Heart right ventricle (tissue), 16 donors: ENCODE data around the gene MXRA8. TPM values are rescaled to one million over a fixed set of nuclear protein-coding genes. Genes with fewer than 3 reads are reported as not detected.
A peak's percentile ranks its signal among the peaks of the same experiment; 100 is the strongest.

Experiments used
- ATAC-seq, 8 donors: fragments of 200-7000 bp; cut with Tn5 transposase; one replicate each; pipeline ENCODE4 v1.9.1; 2020; ENCODE audit warnings: mild to moderate bottlenecking in 8 of 8, moderate library complexity in 8 of 8, moderate number of reproducible peaks in 1 of 8
- DNase-seq, 2 donors: peaks; one replicate each; pipeline ENCODE4 v3.0.0-alpha.2; 2020
- H3K27ac ChIP-seq, 10 donors: fragments of 200-600 bp; sonication (generic) in 2 of 10; one replicate each; pipeline versions ENCODE4 v1.5.0 to v1.8.0; 2020 to 2022; ENCODE audit warnings: mild to moderate bottlenecking in 3 of 10
- H3K27me3 ChIP-seq, 7 donors: fragments of 200-600 bp; one replicate each; pipeline ENCODE4 v1.8.0; 2021 to 2022; ENCODE audit warnings: mild to moderate bottlenecking in 2 of 7
- H3K36me3 ChIP-seq, 9 donors: fragments of 200-600 bp; sonication (generic) in 1 of 9; one replicate each; pipeline versions ENCODE4 v1.5.0 to v1.8.0; 2020 to 2022; ENCODE audit warnings: mild to moderate bottlenecking in 2 of 9
- H3K4me1 ChIP-seq, 9 donors: fragments of 200-600 bp; sonication (generic) in 1 of 9; one replicate each; pipeline versions ENCODE4 v1.5.0 to v1.8.0; 2020 to 2022; ENCODE audit warnings: mild to moderate bottlenecking in 4 of 9
- H3K4me3 ChIP-seq, 10 donors: fragments of 200-600 bp; sonication (generic) in 2 of 10; one replicate each; pipeline versions ENCODE4 v1.5.0 to v1.8.0; 2020 to 2022; ENCODE audit warnings: mild to moderate bottlenecking in 7 of 10, moderate library complexity in 2 of 10
- H3K9me3 ChIP-seq, 11 donors: fragments of 200-600 bp in 10 of 11; sonication (generic) in 2 of 11; one replicate each; pipeline versions ENCODE4 v1.5.0 to v1.8.0; 2013 to 2022; ENCODE audit warnings: mild to moderate bottlenecking in 2 of 11, control low read depth in 1 of 11, moderate library complexity in 1 of 11
- CTCF ChIP-seq, 9 donors: fragments of 200-600 bp; sonication (generic) in 2 of 9; IDR thresholded peaks; one replicate each; pipeline versions ENCODE4 v1.5.0 to v1.8.0; 2021 to 2022; ENCODE audit warnings: antibody characterized with exemption in 9 of 9, mild to moderate bottlenecking in 5 of 9, moderate library complexity in 1 of 9
- WGBS, 2 donors: extraction: QIAGEN DNeasy Blood & Tissue Kit; methylation state at CpG; one replicate each; pipeline ENCODE4 v1.1.7; 2013; ENCODE audit warnings: inconsistent platforms in 1 of 2; 5-methylcytosine and 5-hydroxymethylcytosine counted together
- intact Hi-C, 10 donors: fragments of 100-400 bp; cut with DNase I; formaldehyde crosslinking; loops; one replicate each; pipeline versions ENCODE4 v1.11.1 to v1.14.2; 2022
- polyA plus RNA-seq, 2 donors: library from polyadenylated mRNA; stranded (reverse); fragments of 200-250 nt; gene quantifications; one replicate each; pipeline ENCODE4 v1.2.3, GENCODE V29; 2013
- total RNA-seq, 10 donors: library from RNA; stranded (reverse); fragmentation: NEBNext Ultra II Directional in 3 of 10; extraction: Animal tissue kit (Norgen Biotek cat#: 25700) in 3 of 10; gene quantifications; one replicate each; pipeline versions ENCODE4 v1.2.1 to v1.2.4, GENCODE V29; 2021 to 2023
- donor health status: Arrhythmogenic right ventricular cardiomyopathy.
- donor health status: ischemic (EF 13 %, LVEDD 7.1; RV severe dilation, severe dysfunction).
- donor health status: healthy with polysubstance abuse.
- donor health status: DM: no; HTN: yes; CAD: no.
- donor health status: DM: no; HTN: no; CAD: no.
- donor health status: ischemic (EF 25% LVEDD 6.9; RV normal size, moderate dysfunction).
- donor health status: ischemic (EF 25% LVEDD 5.7; RV mildly dilated, moderate dysfunction).
- donor health status: healthy.
- donor health status: DM: yes; HTN: yes; CAD: no.
- donor health status: Ischemic cardiomyopathy.
- donor health status: ischemic (EF 35%, LVEDD 5.7; RV mildly dilated, moderate dysfunction).
- donor health status: nonischemic (EF 11% LVEDD 7.7; RV severe dilation, severe dysfunction).
- donor health status: DM: yes; HTN: yes; CAD: no.
- donor health status: PGD.
- donor health status: ischemic (EF 29% LVEDD 5.4; RV normal size, mild dysfunction).
- donor health status: nonischemic (EF 23%, LVEDD 6.1; RV moderate dilation, normal function).

The MXRA8 gene
- total and polyA plus RNA-seq, 12 donors, result 7.2 to 35.6 (median 15.5) TPM

- no peak for TF ChIP-seq CTCF (IDR thresholded peaks at IDR 0.05)
- no peak for DNase-seq
- H3K9me3 ChIP-seq, result no peaks in the 10 kb centered on the region
- peaks cover 6 to 28% (median 12%) of the 10 kb centered on the region in 9 donors for H3K4me1 ChIP-seq
- no peaks in the 10 kb centered on the region for H3K27me3 ChIP-seq
- no peak for ATAC-seq
- intact Hi-C loops, result no loop called here
- WGBS, 2 donors, result 85 to 89% methylated on average over 36 of the region's 36 CpGs
- H3K36me3 ChIP-seq, result peaks cover 0 to 41% (median 5%) of the 10 kb centered on the region in 9 donors
- H3K4me3 ChIP-seq, result no peak overlapping the region
- no peak overlapping the region for H3K27ac ChIP-seq
These were observed 24.7 kb downstream of the MXRA8 start for GRCh38 chr1:1333551-1334241.

- Histone ChIP-seq H3K27me3 (no peaks in the 10 kb centered on the region), H3K9me3 (no peaks in the 10 kb centered on the region), H3K27ac (no peak overlapping the region), H3K4me1 (peaks cover 6 to 30% (median 12%) of the 10 kb centered on the region in 9 donors), H3K4me3 (no peak overlapping the region), H3K36me3 (peaks cover 0 to 41% (median 9%) of the 10 kb centered on the region in 9 donors)
- 83 to 86% methylated on average over 48 of the region's 48 CpGs for WGBS, 2 donors
- intact Hi-C loops, result no loop called here
- DNase-seq (no peak), ATAC-seq (peak in 1 of 8 donors; percentile 2)
- no peak for TF ChIP-seq CTCF (IDR thresholded peaks at IDR 0.05)
These were observed 25.4 kb downstream of the MXRA8 start for GRCh38 chr1:1332774-1333480.

- no peak overlapping the region for H3K4me3 ChIP-seq
- WGBS, 2 donors, result 86% methylated on average over 57 of the region's 57 CpGs
- peak in 1 of 8 donors; percentile 1 for ATAC-seq
- H3K27ac ChIP-seq, result no peak overlapping the region
- H3K9me3 ChIP-seq, result no peaks in the 10 kb centered on the region
- TF ChIP-seq CTCF (IDR thresholded peaks at IDR 0.05), result no peak
- DNase-seq, result no peak
- H3K36me3 ChIP-seq, result peaks cover 0 to 41% (median 16%) of the 10 kb centered on the region in 9 donors
- intact Hi-C loops, result no loop called here
- H3K27me3 ChIP-seq, result no peaks in the 10 kb centered on the region
- peaks cover 6 to 37% (median 13%) of the 10 kb centered on the region in 9 donors for H3K4me1 ChIP-seq
These were observed 26.2 kb downstream of the MXRA8 start for GRCh38 chr1:1332031-1332755.
